GM10266 (cell line): ENCODE measurements around the gene ADCY7.

Experiments
- DNase-seq: peaks from one replicate; pipeline ENCODE4 v3.0.0; 2012; ENCODE audit errors: extremely low spot score
- TF ChIP-seq, protein P1 (sequence below): IDR thresholded peaks from 2 replicates; pipeline ENCODE4 v1.5.1; 2012; ENCODE audit warnings: mild to moderate bottlenecking, low read depth; ENCODE audit not compliant: control insufficient read depth, insufficient read depth; ENCODE audit errors: missing control alignments

Gene ADCY7

DNA sequence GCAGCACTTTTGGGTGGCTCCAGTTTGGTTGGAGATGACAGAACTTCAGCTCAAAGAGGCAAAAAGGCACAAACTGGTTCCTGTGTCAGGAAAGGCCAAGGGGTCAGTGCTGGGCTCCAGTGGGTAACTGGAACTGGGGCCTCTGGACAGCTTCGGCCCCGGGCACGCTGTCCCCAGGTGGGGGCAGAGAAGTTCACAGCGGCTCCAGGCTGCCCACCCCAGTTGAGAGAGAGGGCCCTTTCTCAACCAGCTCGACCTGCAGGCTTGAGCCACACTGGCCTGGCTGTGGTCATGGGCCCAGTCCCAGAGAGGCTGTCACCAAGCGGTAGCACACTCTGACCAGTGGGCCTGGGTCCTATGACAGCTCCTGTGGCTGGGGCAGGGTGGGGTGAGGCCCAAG lies 24.5 kb downstream of the ADCY7 start:
- TF ChIP-seq, protein P1, sequence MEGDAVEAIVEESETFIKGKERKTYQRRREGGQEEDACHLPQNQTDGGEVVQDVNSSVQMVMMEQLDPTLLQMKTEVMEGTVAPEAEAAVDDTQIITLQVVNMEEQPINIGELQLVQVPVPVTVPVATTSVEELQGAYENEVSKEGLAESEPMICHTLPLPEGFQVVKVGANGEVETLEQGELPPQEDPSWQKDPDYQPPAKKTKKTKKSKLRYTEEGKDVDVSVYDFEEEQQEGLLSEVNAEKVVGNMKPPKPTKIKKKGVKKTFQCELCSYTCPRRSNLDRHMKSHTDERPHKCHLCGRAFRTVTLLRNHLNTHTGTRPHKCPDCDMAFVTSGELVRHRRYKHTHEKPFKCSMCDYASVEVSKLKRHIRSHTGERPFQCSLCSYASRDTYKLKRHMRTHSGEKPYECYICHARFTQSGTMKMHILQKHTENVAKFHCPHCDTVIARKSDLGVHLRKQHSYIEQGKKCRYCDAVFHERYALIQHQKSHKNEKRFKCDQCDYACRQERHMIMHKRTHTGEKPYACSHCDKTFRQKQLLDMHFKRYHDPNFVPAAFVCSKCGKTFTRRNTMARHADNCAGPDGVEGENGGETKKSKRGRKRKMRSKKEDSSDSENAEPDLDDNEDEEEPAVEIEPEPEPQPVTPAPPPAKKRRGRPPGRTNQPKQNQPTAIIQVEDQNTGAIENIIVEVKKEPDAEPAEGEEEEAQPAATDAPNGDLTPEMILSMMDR: no peak
- DNase-seq: no peak

DNA sequence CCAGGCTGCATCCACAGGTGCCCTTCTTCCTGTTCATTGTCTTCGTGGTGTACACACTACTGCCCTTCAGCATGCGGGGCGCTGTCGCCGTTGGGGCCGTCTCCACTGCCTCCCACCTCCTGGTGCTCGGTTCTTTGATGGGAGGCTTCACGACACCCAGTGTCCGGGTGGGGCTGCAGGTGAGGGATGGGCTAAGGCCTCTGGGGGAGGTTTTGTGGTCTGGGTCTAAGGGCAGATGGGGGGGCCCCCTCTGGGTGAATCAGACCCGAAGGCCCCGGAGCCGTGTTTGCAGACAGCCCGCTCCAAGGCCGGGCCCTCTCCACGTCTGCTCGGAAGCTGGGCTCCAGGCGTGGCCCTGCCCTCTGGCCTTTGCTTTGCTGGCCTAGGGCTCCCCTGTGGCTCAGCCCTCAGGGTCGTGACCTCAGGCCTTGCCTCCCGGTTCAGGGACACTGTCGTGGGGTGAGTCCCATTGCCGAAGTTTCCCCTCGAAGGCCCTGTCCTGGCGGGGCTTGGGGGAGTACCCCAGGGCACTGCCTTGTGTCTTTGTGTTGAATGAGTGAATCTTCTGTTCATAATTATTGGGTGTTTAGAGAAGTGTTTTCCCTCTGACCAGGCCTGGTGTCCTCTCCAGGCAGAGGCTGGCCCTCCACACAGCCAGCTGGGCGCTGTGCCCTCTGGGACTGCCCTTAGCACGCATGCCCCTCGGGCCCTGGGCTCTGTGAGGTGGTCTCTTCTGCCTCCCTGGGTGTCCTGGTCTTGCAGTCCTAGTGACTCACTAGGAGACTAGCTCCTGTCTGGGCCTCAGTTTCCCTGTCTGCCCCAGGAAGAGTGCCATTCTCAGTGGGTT lies 25.6 kb downstream of the ADCY7 start:
- TF ChIP-seq, protein P1: no peak
- DNase-seq: no peak

DNA sequence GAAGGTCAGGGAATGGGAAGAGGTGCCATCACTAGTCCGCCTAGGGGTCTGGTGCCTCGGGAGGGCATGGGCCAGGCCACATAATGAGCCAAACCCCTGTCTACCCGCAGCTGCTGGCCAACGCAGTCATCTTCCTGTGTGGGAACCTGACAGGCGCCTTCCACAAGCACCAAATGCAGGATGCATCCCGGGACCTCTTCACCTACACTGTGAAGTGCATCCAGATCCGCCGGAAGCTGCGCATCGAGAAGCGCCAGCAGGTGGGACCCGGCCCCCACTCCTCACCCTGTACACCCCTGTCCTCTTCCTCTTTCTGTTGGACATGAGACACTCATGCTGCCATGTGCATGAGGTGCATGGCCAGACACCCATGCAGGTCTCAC lies 26.2 kb downstream of the ADCY7 start:
- TF ChIP-seq, protein P1: no peak
- no peak for DNase-seq

DNA sequence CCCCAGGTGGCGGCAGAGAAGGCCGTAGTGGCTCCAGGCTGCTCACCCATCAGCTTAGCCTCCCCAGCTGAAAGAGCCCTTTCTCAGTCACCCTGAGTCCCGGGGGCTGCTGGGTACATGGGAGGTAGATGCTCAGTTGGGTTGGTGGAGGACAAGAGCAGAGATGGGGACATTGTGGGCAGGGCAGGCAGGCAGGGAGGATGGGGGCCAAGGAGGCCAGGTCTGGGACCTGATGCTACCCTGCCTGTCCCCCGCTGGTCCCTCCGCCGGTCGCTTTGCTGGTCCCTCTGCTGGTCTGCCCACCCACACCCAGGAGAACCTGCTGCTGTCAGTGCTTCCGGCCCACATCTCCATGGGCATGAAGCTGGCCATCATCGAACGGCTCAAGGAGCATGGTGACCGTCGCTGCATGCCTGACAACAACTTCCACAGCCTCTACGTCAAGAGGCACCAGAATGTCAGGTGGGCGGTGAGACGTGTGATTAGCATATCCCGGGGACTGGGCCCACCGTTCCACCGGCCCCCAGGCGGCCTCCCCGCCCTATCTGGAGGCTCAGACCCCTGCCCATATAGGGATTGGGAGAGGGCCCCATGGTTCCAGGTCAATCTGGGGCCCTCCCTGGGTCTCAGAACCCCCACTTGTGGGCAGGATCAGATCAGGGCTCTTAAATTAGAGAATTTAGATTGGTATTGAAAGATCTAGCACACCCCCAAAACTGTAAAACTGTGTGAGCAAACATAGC lies 26.9 kb downstream of the ADCY7 start:
- DNase-seq: no peak
- TF ChIP-seq, protein P1: no peak

DNA sequence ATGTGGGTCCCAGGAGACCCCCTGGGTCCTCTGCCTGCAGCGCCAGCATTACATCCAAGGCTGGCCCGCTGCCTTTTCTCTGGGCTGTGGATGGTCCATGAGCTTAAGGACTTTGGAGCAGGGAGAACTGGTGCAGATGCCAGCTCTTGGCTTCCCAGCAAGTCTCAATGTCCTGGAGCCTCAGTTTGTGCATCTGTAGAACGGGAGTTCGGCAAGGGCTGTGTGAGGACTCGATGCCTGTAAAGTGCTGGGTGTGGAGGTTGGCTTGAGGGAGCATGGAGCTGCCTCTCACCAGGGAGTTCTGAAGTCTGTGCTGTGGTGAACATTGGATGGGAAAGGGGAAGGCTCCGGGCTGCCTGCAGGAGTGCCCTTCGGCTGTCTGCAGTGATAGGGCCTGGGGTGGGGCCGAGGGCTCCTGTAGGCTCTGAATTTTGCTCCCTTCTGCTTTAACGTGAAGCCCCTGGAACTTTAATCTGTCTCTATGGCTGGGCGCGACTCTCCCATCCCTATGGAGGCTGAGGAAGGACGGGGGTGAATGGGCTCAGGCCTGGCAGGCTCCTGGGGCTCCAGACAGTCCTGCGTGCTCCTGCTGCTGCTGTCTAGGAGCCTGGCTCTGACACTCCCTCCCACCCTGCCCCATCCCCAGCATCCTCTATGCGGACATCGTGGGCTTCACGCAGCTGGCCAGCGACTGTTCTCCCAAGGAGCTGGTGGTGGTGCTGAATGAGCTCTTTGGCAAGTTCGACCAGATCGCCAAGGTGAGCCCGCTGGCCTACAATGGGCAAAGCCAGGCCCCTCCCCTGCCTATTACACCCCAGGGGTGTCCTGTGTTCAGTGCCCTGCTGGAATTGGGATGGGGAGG lies 27.9 kb downstream of the ADCY7 start:
- TF ChIP-seq, protein P1: no peak
- DNase-seq: no peak

DNA sequence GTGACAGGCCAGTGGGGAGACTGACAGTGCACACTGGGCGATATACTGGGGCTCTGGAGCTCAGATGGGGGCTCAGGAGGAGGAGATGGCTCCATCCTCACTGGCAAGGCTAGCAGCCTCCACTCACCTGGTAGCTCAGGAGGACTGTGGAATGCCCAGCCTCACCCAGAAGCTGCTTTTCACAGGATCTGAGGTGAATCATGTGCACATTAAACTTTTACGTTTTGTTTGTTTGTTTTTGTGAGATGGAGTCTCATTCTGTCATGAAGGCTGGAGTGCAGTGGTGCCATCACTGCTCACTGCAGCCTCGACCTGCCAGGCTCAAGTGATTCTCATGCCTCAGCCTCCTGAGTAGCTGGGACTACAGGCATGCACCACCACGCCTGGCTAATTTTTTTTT lies 28.6 kb downstream of the ADCY7 start:
- DNase-seq: no peak
- TF ChIP-seq, protein P1: no peak
